AG10803 (cell line): ENCODE measurements around the gene NLE1.
"Not testable (repeated sequence)": the region's sequence is repeated elsewhere in the genome, so short reads cannot be mapped to it uniquely, and the experiment has no call there.

ENCODE experiments used
- DNase-seq: peaks from one replicate; pipeline ENCODE4 v3.0.0; 2010; ENCODE audit warnings: low read depth
- H3K4me3 ChIP-seq: 2 replicates; pipeline ENCODE4 v1.5.1; 2011; ENCODE audit warnings: mild to moderate bottlenecking, low read length, control low read depth
- CTCF ChIP-seq: conservative IDR thresholded peaks from 2 replicates; pipeline ENCODE4 v1.5.1; 2011; ENCODE audit warnings: mild to moderate bottlenecking, low read length, control low read depth, inconsistent platforms

Gene NLE1

GRCh38 chr17:35183332-35183731, 41.2 kb upstream of the NLE1 start:
- TF ChIP-seq CTCF, result no peak
- no peak for DNase-seq
- no peak overlapping the region for H3K4me3 ChIP-seq

DNA sequence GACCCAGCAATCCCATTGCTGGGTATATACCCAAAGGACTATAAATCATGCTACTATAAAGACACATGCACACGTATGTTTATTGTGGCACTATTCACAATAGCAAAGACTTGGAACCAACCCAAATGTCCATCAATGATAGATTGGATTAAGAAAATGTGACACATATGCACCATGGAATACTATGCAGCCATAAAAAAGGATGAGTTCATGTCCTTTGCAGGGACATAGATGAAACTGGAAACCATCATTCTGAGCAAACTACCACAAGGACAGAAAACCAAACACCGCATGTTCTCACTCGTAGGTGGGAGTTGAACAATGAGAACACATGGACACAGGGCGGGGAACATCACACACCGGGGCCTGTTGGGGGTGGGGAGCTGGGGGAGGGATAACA, 37.3 kb upstream of the NLE1 start:
- DNase-seq, H3K4me3 ChIP-seq: not testable (repeated sequence)

DNA sequence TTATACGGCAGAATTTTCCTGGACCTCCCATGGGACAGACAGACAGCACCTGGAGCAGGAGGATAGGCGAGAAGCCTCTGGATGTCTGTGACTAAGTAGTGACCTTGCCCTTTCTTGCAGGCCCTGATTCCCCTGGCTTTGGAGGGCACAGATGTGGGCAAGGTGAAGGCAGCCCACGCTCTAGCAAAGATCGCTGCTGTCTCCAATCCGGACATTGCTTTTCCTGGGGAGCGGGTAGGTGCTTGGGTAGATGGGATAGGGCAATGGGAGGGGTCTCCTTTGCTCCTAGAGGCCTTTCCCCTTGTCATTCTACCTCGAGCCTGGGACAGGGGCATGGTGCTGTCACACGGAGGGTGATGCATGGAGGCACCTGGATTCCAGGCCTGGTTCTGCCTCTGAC, 34.8 kb upstream of the NLE1 start:
- no peak for DNase-seq
- no peak overlapping the region for H3K4me3 ChIP-seq
- no peak for TF ChIP-seq CTCF

- no peak for TF ChIP-seq CTCF
- no peak overlapping the region for H3K4me3 ChIP-seq
- DNase-seq, result no peak
Observed at GRCh38 chr17:35175638-35176415, 33.7 kb upstream of the NLE1 start.

GRCh38 chr17:35174835-35175334, 32.8 kb upstream of the NLE1 start:
- no peak for TF ChIP-seq CTCF
- H3K4me3 ChIP-seq, result no peak overlapping the region

GRCh38 chr17:35172321-35172720, 30.2 kb upstream of the NLE1 start:
- not testable (repeated sequence) for DNase-seq, H3K4me3 ChIP-seq

More at GRCh38 chr17:35174835-35175334, 32.8 kb upstream of the NLE1 start:
- no peak for DNase-seq

DNA sequence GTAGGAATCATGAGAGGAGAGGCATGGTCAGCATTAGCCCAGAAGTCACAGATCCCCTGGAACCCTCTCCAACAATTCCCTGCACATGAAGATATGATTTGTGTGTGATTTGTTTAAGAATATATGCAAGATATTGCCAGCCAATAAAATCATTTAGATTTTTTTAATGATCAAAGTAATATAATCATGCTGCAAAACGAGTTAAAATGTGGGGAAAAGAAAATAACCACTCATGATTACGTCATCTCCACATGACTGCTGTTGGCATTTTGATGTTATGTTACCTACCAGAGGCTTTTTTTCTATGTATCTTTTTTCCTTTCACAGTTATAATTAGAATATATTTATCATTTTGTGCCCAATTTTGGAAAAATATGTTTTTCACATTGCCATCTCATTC, 29.7 kb upstream of the NLE1 start:
- peak; percentile 8 for DNase-seq

More for the DNA sequence above, 29.7 kb upstream of the NLE1 start:
- no peak overlapping the region for H3K4me3 ChIP-seq
- TF ChIP-seq CTCF, result no peak
